GM18508 (cell line): ENCODE measurements around the gene PARP6.

ENCODE experiments used
- ATAC-seq: cut with Tn5 transposase; IDR thresholded peaks from one replicate; pipeline ENCODE4 v1.9.1; 2021; ENCODE audit warnings: moderate number of reproducible peaks; ENCODE audit not compliant: insufficient read depth, unreplicated experiment

The PARP6 gene

GRCh38 chr15:72202302-72202701 lies 70.1 kb downstream of the PARP6 start:
- no peak for ATAC-seq

- ATAC-seq = no peak
Measured at GRCh38 chr15:72201391-72201921, 70.9 kb downstream of the PARP6 start.

- no peak for ATAC-seq
Measured at GRCh38 chr15:72200395-72201237, 71.7 kb downstream of the PARP6 start.

GRCh38 chr15:72199721-72200212 lies 72.6 kb downstream of the PARP6 start:
- ATAC-seq = no peak

- ATAC-seq = no peak
Measured at GRCh38 chr15:72199205-72199515, 73.2 kb downstream of the PARP6 start.

- ATAC-seq = no peak
Measured at GRCh38 chr15:72198356-72199204, 73.8 kb downstream of the PARP6 start.

GRCh38 chr15:72197460-72198355 lies 74.6 kb downstream of the PARP6 start, which contains the start of gene GRAMD2A:
Gene GRAMD2A (minus strand): TSS chr15:72197787.
- no peak for ATAC-seq

GRCh38 chr15:72197041-72197459 lies 75.3 kb downstream of the PARP6 start:
- no peak for ATAC-seq

- no peak for ATAC-seq
Measured at GRCh38 chr15:72196409-72197040, 75.8 kb downstream of the PARP6 start.

- no peak for ATAC-seq
Measured at GRCh38 chr15:72195101-72195511, 77.2 kb downstream of the PARP6 start.

- no peak for ATAC-seq
Measured at GRCh38 chr15:72193836-72194396, 78.4 kb downstream of the PARP6 start.

- ATAC-seq = no peak
Measured at GRCh38 chr15:72192416-72192815, 79.9 kb downstream of the PARP6 start.
